ENCODE data around the gene RUNX1. TPM values are rescaled to one million over a fixed set of nuclear protein-coding genes. Genes with fewer than 3 reads are reported as not detected.

The RUNX1 gene
- total and polyA plus RNA-seq, 2 of the 13 experiments (the other 11 are each of a cell fraction or from before 2014, with no cell fraction given) = 5.4 to 6.4 TPM

DNA sequence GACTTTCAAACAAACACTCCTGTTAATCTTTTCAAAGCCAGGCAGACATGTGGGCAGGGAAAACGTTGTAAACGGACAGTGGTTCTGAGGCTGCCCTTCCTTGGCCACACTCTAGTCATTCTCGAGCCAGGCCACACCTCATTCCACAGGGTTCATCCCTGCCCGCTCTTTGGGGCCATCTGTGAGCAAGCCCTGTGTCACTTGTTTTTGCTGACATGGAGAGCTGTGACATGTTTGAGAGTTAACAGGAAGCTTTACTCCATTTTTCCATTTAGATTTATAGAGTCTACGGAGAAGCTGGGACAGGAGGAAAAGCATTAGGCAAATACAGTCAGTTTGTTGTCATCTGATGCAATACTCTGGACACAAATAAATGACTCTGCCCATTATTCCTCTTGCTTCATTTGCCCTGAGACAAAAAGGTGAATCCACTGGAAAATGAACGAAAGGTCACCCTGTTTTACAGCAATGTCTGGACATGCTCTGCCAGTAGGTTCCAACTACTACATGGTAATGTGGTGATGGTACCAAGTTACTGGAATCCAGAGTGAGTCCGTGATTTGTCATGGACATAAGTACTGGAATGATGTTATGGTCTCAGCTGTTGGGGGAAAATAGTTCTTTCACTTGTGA, 253.4 kb downstream of the RUNX1 start (continued):
- TF ChIP-seq ZNF34 (CRISPR knock-in tag; IDR thresholded peaks at IDR 0.05; ENCODE audit: borderline replicate concordance) (no peak), FOXP4 (CRISPR knock-in tag; IDR thresholded peaks at IDR 0.05) (peak; percentile 58; the same call in 1 of the 2 replicates)

DNA sequence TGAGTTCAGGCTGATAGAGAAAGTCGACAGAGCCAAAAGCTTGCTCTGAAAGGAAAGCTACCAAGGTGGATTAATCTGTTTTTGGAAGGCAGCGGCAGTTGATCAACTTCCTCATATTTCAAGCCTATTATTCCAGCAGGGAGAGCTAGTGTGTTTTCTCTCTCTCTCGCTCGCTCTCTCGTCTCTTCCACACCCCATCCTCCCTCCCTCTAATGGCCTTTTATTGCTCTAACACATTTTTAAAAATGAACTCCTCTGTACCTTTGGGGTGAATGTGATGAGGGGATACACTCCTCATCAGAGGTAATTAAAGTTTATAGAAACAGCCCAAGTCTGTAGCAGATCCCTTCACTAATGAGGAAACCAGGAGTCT, 253.9 kb downstream of the RUNX1 start:
- no peak; the same call in 2 of the 3 replicates for ATAC-seq
- ChIA-PET POLR2A (interaction anchor here (1.0 to 4.2 kb wide), 12 partner anchors 13 to 92 kb away, joined by 3 to 49 read pairs (median 6); no protein-coding TSS in a partner anchor), CTCF (ENCODE audit: low intra/inter-chr PET ratio, low total read pairs) (no interaction called here)
- FAIRE-seq = no peak
- Histone ChIP-seq H2AFZ (ENCODE audit: low read length) (no peak overlapping the region), H3K79me2 (ENCODE audit: insufficient read depth, low read length) (no peaks in the 10 kb centered on the region), H3K27ac (ENCODE audit: extremely low read length, insufficient read depth, low read length) (peak overlapping the region; percentile 66), H3K9me3 (ENCODE audit: low read length) (no peaks in the 10 kb centered on the region), H3K4me2 (ENCODE audit: low read depth, low read length) (peak overlapping the region; percentile 27; the same call in 1 of the 2 replicates), H4K20me1 (ENCODE audit: insufficient read depth, low read length) (no peaks in the 10 kb centered on the region), H3K9ac (ENCODE audit: insufficient read depth, low read depth, low read length) (peak overlapping the region; percentile 27), H3K4me3 (replicated peaks in 1 of 3; ENCODE audit: insufficient read depth in 1 of 3, low read depth in 2 of 3, low read length in 3 of 3) (peak overlapping the region in 1 of 3 experiments; percentile 4; a peak in 1 of 6 replicates), H3K27me3 (ENCODE audit: control insufficient read depth in 1 of 2, insufficient read depth in 2 of 2, low read length in 2 of 2) (no peaks in the 10 kb centered on the region), H3K4me1 (ENCODE audit: insufficient read depth, low read length) (peaks cover 83% of the 10 kb centered on the region), H3K36me3 (replicated peaks in 1 of 2; ENCODE audit: control insufficient read depth in 1 of 2, insufficient read depth in 2 of 2, low read length in 2 of 2) (peaks cover 5 to 21% of the 10 kb centered on the region in 2 experiments; a peak in 3 of 5 replicates)
- intact Hi-C loops (cut with micrococcal nuclease; ENCODE audit: unreplicated experiment) = loop anchor here (2.0 kb wide), 1 partner anchor 22 kb away; no protein-coding TSS in a partner anchor
- no TSS peak for BruUV-seq (replicated peaks)
- in situ Hi-C loops (cut with HindIII; ENCODE audit: extremely low pct_ligation_motif_present, low pct_unique_long_range_greater_than_20kb) = no loop called here
- WGBS (ENCODE audit: low lambda C conversion rate) = 60% methylated on average over 5 of the region's 5 CpGs
- DNase-seq (ENCODE audit: low spot score) = no peak
- 0 out of 2 replicates have a peak, but pooled peaks have one; percentile 29 for TF ChIP-seq CREM (IDR thresholded peaks at IDR 0.05)
- TF ChIP-seq CREM (CRISPR knock-in tag; IDR thresholded peaks at IDR 0.05) = no peak
- TF ChIP-seq, protein P1, sequence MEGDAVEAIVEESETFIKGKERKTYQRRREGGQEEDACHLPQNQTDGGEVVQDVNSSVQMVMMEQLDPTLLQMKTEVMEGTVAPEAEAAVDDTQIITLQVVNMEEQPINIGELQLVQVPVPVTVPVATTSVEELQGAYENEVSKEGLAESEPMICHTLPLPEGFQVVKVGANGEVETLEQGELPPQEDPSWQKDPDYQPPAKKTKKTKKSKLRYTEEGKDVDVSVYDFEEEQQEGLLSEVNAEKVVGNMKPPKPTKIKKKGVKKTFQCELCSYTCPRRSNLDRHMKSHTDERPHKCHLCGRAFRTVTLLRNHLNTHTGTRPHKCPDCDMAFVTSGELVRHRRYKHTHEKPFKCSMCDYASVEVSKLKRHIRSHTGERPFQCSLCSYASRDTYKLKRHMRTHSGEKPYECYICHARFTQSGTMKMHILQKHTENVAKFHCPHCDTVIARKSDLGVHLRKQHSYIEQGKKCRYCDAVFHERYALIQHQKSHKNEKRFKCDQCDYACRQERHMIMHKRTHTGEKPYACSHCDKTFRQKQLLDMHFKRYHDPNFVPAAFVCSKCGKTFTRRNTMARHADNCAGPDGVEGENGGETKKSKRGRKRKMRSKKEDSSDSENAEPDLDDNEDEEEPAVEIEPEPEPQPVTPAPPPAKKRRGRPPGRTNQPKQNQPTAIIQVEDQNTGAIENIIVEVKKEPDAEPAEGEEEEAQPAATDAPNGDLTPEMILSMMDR (CRISPR knock-in tag; IDR thresholded peaks at IDR 0.05) = 0 out of 2 replicates have a peak, but pooled peaks have one; percentile 11
- TF ChIP-seq, protein P2, sequence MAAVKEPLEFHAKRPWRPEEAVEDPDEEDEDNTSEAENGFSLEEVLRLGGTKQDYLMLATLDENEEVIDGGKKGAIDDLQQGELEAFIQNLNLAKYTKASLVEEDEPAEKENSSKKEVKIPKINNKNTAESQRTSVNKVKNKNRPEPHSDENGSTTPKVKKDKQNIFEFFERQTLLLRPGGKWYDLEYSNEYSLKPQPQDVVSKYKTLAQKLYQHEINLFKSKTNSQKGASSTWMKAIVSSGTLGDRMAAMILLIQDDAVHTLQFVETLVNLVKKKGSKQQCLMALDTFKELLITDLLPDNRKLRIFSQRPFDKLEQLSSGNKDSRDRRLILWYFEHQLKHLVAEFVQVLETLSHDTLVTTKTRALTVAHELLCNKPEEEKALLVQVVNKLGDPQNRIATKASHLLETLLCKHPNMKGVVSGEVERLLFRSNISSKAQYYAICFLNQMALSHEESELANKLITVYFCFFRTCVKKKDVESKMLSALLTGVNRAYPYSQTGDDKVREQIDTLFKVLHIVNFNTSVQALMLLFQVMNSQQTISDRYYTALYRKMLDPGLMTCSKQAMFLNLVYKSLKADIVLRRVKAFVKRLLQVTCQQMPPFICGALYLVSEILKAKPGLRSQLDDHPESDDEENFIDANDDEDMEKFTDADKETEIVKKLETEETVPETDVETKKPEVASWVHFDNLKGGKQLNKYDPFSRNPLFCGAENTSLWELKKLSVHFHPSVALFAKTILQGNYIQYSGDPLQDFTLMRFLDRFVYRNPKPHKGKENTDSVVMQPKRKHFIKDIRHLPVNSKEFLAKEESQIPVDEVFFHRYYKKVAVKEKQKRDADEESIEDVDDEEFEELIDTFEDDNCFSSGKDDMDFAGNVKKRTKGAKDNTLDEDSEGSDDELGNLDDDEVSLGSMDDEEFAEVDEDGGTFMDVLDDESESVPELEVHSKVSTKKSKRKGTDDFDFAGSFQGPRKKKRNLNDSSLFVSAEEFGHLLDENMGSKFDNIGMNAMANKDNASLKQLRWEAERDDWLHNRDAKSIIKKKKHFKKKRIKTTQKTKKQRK (IDR thresholded peaks at IDR 0.05; ENCODE audit: low read length) = no peak

Data from HepG2 (cell line).